ENCODE results near the gene DOK4. TPM values are rescaled to one million over a fixed set of nuclear protein-coding genes. Genes with fewer than 3 reads are reported as not detected.

DOK4 gene
- total RNA-seq, 1 experiment from 2014 or later: 14.4 TPM

GRCh38 chr16:57483725-57484514 lies 2.4 kb downstream of the DOK4 start (continued):
- TF ChIP-seq, protein P1, sequence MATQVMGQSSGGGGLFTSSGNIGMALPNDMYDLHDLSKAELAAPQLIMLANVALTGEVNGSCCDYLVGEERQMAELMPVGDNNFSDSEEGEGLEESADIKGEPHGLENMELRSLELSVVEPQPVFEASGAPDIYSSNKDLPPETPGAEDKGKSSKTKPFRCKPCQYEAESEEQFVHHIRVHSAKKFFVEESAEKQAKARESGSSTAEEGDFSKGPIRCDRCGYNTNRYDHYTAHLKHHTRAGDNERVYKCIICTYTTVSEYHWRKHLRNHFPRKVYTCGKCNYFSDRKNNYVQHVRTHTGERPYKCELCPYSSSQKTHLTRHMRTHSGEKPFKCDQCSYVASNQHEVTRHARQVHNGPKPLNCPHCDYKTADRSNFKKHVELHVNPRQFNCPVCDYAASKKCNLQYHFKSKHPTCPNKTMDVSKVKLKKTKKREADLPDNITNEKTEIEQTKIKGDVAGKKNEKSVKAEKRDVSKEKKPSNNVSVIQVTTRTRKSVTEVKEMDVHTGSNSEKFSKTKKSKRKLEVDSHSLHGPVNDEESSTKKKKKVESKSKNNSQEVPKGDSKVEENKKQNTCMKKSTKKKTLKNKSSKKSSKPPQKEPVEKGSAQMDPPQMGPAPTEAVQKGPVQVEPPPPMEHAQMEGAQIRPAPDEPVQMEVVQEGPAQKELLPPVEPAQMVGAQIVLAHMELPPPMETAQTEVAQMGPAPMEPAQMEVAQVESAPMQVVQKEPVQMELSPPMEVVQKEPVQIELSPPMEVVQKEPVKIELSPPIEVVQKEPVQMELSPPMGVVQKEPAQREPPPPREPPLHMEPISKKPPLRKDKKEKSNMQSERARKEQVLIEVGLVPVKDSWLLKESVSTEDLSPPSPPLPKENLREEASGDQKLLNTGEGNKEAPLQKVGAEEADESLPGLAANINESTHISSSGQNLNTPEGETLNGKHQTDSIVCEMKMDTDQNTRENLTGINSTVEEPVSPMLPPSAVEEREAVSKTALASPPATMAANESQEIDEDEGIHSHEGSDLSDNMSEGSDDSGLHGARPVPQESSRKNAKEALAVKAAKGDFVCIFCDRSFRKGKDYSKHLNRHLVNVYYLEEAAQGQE (IDR thresholded peaks at IDR 0.05; ENCODE audit: low read depth): no peak

GRCh38 chr16:57482845-57483545 lies 3.3 kb downstream of the DOK4 start:
- Histone ChIP-seq H3K27me3 (ENCODE audit: insufficient read depth, low read length) (no peaks in the 10 kb centered on the region), H3K27ac (ENCODE audit: low read depth, low read length) (no peak overlapping the region), H3K79me2 (ENCODE audit: insufficient read depth, low read length) (no peaks in the 10 kb centered on the region), H4K20me1 (ENCODE audit: insufficient read depth) (no peaks in the 10 kb centered on the region), H3K4me3 (replicated peaks in 1 of 2; ENCODE audit: low read depth in 1 of 2, low read length in 2 of 2) (no peak overlapping the region), H2AFZ (ENCODE audit: low read depth, low read length, poor library complexity, severe bottlenecking) (no peak overlapping the region), H3K4me1 (ENCODE audit: control insufficient read depth in 1 of 2, insufficient read depth in 2 of 2, low read length in 2 of 2) (peaks cover 8 to 35% of the 10 kb centered on the region in 2 experiments), H3K9me3 (ENCODE audit: control insufficient read depth in 1 of 2, insufficient read depth in 1 of 2, low read depth in 1 of 2, low read length in 2 of 2) (no peaks in the 10 kb centered on the region), H3K9me2 (ENCODE audit: insufficient read depth) (no peaks in the 10 kb centered on the region), H3K4me2 (ENCODE audit: low read length) (no peak overlapping the region), H3K36me3 (ENCODE audit: control insufficient read depth in 1 of 2, insufficient read depth in 2 of 2, low read length in 2 of 2) (no peaks in the 10 kb centered on the region), H3K9ac (ENCODE audit: low read length) (no peak overlapping the region)
- no TSS peak for BruUV-seq (replicated peaks)
- ChIA-PET CTCF (no interaction called here), RAD21 (ENCODE audit: low non-redundant PET in 1 of 2, low total read pairs in 2 of 2, uncharacterized antibody in 2 of 2, unreplicated experiment in 2 of 2) (no interaction called here), POLR2A (no interaction called here)
- ATAC-seq (no peak), DNase-seq (ENCODE audit: low read depth, low spot score) (no peak)
- intact Hi-C loops (cut with micrococcal nuclease): no loop called here
- TF ChIP-seq, protein P2, sequence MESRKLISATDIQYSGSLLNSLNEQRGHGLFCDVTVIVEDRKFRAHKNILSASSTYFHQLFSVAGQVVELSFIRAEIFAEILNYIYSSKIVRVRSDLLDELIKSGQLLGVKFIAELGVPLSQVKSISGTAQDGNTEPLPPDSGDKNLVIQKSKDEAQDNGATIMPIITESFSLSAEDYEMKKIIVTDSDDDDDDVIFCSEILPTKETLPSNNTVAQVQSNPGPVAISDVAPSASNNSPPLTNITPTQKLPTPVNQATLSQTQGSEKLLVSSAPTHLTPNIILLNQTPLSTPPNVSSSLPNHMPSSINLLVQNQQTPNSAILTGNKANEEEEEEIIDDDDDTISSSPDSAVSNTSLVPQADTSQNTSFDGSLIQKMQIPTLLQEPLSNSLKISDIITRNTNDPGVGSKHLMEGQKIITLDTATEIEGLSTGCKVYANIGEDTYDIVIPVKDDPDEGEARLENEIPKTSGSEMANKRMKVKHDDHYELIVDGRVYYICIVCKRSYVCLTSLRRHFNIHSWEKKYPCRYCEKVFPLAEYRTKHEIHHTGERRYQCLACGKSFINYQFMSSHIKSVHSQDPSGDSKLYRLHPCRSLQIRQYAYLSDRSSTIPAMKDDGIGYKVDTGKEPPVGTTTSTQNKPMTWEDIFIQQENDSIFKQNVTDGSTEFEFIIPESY (IDR thresholded peaks at IDR 0.05; ENCODE audit: extremely low read depth, insufficient replicate concordance, low read length): no peak
- TF ChIP-seq POLR2AphosphoS5 (IDR thresholded peaks at IDR 0.05; ENCODE audit: low read depth, low read length): no peak
- TF ChIP-seq ATF3 (IDR thresholded peaks at IDR 0.05): no peak
- TF ChIP-seq CEBPB (IDR thresholded peaks at IDR 0.05; ENCODE audit: low read depth): no peak
- TF ChIP-seq RAD21 (IDR thresholded peaks at IDR 0.05; ENCODE audit: low read depth): no peak
- no peak for TF ChIP-seq YY1 (IDR thresholded peaks at IDR 0.05; ENCODE audit: extremely low read depth, insufficient replicate concordance, low read depth, low read length)
- TF ChIP-seq CBX3 (IDR thresholded peaks at IDR 0.05; ENCODE audit: low read depth): no peak
